GM13976 (cell line): ENCODE data around the gene RTP1.

Source experiments
- DNase-seq: peaks from one replicate; pipeline ENCODE4 v3.0.0; 2012; ENCODE audit warnings: low spot score
- CTCF ChIP-seq: IDR thresholded peaks from 2 replicates; pipeline ENCODE4 v1.5.1; 2012; ENCODE audit warnings: borderline replicate concordance, mild to moderate bottlenecking; ENCODE audit not compliant: insufficient read depth; ENCODE audit errors: extremely low read depth, missing control alignments, control extremely low read depth
- in situ Hi-C: fragments of 300-500 bp; cut with MboI; formaldehyde crosslinking; loops from one replicate; pipeline ENCODE4 v1.12.0; 2022; ENCODE audit warnings: low sequenced_read_pairs, mixed read lengths, inconsistent platforms; ENCODE audit not compliant: unreplicated experiment

Gene RTP1

GRCh38 chr3:187197335-187197649 lies at the start of gene RTP1:
Gene RTP1 (plus strand): TSS chr3:187197486. CDS start chr3:187197516, 30 bp downstream.
- DNase-seq = no peak
- in situ Hi-C loops = no loop called here
- TF ChIP-seq CTCF = no peak

GRCh38 chr3:187150186-187150585 lies 47.1 kb upstream of the RTP1 start:
- TF ChIP-seq CTCF = no peak
- in situ Hi-C loops = no loop called here
- no peak for DNase-seq

- DNase-seq = no peak
- peak; percentile 42 for TF ChIP-seq CTCF
- in situ Hi-C loops = no loop called here
Measured at GRCh38 chr3:187150599-187150998, 46.7 kb upstream of the RTP1 start.

- no peak for DNase-seq
- in situ Hi-C loops = loop anchor here (10.0 kb wide), 1 partner anchor 317 kb away; the partner anchor contains the start of gene ADIPOQ
- TF ChIP-seq CTCF = no peak
Measured at GRCh38 chr3:187161556-187161955, 35.7 kb upstream of the RTP1 start.

- TF ChIP-seq CTCF = no peak
- in situ Hi-C loops = loop anchor here (10.0 kb wide), 1 partner anchor 318 kb away; the partner anchor contains the start of gene ADIPOQ
- DNase-seq = no peak
Measured at GRCh38 chr3:187162265-187162953, 34.9 kb upstream of the RTP1 start.

GRCh38 chr3:187165144-187165543 lies 32.1 kb upstream of the RTP1 start:
- peak; percentile 45 for DNase-seq
- in situ Hi-C loops = loop anchor here (10.0 kb wide), 1 partner anchor 320 kb away; the partner anchor contains the start of gene ADIPOQ
- peak; percentile 42 for TF ChIP-seq CTCF
